ENCODE data around the gene WTIP. TPM values are rescaled to one million over a fixed set of nuclear protein-coding genes. Genes with fewer than 3 reads are reported as not detected.

WTIP gene
- total RNA-seq, 1 experiment from 2014 or later = 82.3 TPM

DNA sequence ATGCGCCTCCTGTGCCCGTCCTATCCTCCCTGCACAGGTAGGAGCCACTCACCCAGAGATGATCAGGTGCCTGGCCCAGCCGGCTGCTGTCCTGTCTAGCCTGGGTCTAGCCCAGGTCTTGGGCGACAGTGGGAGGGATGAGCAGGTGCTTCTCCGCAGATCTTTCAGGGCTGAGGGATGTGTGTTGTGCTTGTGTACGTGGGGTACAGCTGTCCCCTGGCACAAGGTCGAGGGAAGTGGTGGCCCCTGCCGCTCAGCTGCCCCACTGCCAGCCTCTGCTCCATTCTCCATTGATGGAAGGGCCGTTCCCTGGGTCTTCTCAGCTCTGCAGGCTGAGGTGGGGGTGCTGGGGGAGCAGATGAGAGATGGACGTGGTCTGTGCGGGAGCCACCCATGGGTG lies 13.0 kb downstream of the WTIP start:
- Histone ChIP-seq H3K4me3 (no peak overlapping the region), H3K36me3 (peaks cover 46% of the 10 kb centered on the region)

DNA sequence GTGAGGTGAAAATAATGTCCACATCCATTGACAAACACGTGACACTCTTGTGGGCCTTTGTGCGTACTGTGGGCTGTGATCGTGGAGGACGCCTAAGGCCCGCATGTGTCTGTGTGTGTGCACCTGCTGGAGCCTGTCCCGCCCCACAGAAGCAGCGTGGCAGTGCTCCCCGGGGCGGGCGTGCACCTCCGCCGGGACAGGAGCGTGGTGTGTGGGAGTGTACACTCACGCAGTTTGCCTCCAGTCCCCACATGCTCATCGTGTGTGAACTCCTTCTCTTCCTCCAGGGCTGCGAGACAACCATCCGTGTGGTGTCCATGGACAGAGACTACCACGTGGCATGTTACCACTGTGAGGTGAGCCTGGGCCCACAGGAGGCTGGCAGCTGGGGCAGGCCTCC lies 13.9 kb downstream of the WTIP start:
- H3K4me3 ChIP-seq = no peak overlapping the region
- H3K36me3 ChIP-seq = peaks cover 46% of the 10 kb centered on the region
- H3K9me3 ChIP-seq = no peaks in the 10 kb centered on the region
- no peaks in the 10 kb centered on the region for H3K27me3 ChIP-seq
- no peak for DNase-seq

More for the DNA sequence above, 13.0 kb downstream of the WTIP start:
- no peaks in the 10 kb centered on the region for H3K27me3 ChIP-seq
- H3K9me3 ChIP-seq = no peaks in the 10 kb centered on the region
- DNase-seq = no peak

DNA sequence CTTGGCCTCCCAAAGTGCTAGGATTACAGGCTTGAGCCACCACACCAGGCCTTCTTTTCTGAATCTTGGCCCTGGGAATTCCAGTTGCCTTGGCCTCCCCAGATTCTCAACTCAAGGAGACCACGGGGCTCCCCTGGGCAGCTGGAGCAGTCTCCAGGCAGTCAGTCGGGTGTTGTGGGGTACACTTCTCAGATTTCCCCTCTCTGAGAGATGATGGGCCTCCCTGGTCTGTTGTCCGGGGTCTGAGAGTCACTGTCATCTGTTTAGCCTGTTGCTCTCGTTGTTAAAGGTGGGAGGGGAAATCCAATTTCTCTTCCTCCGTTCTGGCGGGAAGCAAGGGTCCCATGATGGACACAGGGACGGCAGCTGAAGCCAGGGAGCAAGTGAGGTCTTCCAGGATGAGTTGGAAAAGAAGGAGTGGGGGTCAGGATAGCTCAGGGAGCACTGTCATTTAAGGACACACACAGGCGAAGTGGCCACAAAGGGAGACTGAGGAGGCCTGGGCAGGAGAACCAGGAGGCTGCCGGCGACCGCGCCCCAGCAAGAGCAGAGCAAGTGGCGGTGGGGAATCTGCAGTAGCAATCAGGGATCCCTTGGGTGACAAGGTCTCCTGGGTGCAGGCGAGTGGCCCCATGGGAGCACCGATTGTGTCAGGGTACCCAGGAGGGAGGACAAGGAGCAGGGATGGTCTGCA lies 15.7 kb downstream of the WTIP start:
- no peaks in the 10 kb centered on the region for H3K9me3 ChIP-seq
- H3K36me3 ChIP-seq = peaks cover 39% of the 10 kb centered on the region
- no peaks in the 10 kb centered on the region for H3K27me3 ChIP-seq
- no peak for DNase-seq
- no peak overlapping the region for H3K4me3 ChIP-seq

DNA sequence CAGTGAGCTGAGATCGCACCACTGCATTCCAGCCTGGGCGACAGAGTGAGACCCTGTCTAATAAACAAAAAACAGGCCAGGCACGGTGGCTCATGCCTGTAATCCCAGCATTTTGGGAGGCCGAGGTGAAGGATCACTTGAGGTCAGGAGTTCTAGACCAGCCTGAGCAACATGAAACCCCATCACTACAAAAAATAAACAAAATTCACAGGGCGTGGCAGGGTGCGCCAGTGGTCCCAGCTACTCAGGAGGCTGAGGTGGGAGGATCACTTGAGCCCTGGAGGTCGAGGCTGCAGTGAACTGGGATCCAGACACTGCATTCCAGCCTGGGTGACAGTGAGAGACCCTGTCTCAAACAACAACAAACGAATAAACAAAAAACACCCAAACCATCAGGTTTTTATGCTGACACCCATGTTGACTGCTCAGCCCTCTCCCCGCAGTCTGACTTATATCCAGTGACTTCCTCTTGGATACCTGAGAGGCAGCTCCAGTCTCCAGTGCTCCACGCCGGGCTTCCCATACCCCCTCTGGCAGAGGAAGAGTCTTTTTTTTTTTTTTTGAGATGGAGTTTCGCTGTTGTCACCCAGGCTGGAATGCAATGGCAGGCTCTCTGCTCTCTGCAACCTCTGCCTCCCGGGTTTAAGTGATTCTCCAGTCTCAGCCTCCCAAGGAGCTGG lies 17.7 kb downstream of the WTIP start:
- Histone ChIP-seq H3K9me3 (no peaks in the 10 kb centered on the region), H3K36me3 (peaks cover 31% of the 10 kb centered on the region), H3K4me3 (no peak overlapping the region), H3K27me3 (no peaks in the 10 kb centered on the region)
- DNase-seq = no peak

DNA sequence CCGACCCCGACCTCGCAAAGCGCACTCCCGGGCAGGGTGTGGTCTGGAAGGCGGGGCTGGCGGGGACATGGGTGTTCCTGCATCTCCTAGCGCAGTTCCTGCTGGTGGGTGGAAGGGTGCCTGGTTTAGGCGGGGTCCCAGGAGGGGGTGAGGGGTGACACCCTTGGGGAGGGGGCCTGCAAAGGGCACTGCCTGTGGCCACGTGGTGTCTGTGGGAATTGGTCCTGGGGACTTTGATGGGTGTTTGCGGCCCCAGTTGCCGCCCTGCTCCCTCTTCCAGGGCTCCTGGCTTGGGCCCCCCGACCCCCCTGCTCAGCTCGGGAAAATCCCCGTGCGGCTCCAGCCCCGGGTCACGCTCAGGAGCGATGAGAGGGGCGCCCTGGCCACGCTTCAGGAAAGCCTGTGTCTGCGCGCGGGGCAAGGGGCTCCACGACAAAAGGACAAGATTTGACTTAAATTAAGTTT lies 19.1 kb downstream of the WTIP start:
- no peak for DNase-seq
- no peaks in the 10 kb centered on the region for H3K27me3 ChIP-seq
- no peaks in the 10 kb centered on the region for H3K9me3 ChIP-seq
- peaks cover 20% of the 10 kb centered on the region for H3K36me3 ChIP-seq
- no peak overlapping the region for H3K4me3 ChIP-seq

DNA sequence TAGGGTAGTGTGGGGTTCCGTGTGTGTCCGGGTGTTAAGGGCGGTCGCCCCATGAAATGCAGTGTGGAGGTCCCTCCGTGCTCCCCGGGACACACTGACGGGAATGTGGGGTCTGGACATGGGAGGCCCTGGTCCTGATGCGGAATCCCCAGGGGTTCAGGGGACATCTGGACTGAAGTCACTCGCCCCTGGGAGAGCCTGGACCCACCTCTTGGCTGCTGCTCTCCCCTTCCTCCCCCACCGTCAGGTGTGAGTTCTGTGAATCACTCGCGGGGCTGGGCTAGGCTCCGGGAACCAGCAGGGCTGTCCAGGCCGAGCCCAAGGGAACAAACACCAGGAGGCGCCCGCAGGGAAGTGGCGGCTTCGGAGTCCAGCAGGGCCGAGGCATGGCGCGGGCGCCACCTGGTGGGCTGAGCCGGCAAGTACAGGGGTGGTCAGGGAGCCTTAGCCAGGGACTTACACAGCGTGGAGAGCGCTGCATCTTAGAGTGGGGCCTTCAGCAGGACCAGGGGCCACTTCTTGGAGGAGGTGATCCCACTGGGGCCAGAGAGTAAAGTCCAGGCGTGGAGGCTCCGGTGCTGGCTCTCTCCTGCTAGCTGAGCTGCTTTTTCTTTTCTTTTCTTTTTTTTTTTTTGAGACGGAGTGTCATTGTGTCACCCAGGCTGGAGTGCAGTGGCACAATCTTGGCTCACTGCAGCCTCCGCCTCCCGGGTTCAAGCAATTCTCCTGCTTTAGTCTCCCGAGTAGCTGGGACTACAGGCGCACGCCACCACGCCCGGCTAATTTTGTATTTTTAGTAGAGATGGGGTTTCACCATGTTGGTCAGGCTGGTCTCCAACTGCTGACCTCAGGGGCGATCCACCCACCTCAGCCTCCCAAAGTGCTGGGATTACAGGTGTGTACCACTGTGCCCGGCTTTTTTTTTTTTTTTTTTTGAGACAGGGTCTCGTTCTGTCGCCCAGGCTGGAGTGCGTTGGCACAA lies 20.1 kb downstream of the WTIP start:
- DNase-seq = peak; percentile 88
- peaks cover 16% of the 10 kb centered on the region for H3K36me3 ChIP-seq
- no peaks in the 10 kb centered on the region for H3K9me3 ChIP-seq
- no peaks in the 10 kb centered on the region for H3K27me3 ChIP-seq
- H3K4me3 ChIP-seq = no peak overlapping the region

DNA sequence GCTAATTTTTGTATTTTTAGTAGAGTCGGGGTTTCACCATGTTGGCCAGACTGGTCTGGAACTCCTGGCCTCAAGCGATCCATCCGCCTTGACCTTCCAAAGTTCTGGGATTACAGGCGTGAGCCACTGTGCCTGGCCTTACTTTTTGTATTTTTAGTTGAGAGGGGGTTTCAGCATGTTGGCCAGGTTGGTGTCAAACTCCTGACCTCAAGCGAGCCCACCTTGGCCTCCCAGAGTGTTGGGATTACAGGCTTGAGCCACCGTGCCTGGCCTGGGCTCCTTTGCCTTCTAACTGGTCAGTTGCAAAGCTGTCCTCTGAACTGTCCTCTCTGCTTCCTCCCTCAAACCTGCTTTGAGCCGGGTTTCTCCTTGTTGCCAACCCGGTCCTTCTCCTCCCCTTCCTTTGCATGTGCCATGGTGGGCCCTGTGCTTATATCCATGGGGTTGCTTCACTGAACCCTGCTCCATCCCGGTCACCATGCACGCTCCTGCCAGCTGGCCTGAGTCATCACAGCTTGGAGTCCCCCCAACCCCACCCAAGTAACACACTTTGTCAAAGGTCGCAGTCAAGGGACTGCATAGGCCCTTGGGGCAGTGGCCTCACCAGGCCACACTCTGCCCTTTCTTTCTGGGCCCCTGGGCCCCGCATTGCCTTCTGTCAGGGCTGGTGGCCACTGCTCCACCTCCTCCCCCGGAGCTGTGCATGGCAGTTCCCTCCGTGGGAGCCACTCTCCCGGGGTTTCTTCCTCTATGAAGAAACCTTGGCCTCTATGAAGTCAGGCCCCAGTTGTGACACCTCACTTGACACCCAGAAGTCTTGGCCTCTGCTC lies 21.2 kb downstream of the WTIP start:
- Histone ChIP-seq H3K9me3 (no peaks in the 10 kb centered on the region), H3K36me3 (peaks cover 6% of the 10 kb centered on the region; the same call in 1 of the 2 replicates), H3K4me3 (no peak overlapping the region), H3K27me3 (no peaks in the 10 kb centered on the region)
- no peak for DNase-seq

DNA sequence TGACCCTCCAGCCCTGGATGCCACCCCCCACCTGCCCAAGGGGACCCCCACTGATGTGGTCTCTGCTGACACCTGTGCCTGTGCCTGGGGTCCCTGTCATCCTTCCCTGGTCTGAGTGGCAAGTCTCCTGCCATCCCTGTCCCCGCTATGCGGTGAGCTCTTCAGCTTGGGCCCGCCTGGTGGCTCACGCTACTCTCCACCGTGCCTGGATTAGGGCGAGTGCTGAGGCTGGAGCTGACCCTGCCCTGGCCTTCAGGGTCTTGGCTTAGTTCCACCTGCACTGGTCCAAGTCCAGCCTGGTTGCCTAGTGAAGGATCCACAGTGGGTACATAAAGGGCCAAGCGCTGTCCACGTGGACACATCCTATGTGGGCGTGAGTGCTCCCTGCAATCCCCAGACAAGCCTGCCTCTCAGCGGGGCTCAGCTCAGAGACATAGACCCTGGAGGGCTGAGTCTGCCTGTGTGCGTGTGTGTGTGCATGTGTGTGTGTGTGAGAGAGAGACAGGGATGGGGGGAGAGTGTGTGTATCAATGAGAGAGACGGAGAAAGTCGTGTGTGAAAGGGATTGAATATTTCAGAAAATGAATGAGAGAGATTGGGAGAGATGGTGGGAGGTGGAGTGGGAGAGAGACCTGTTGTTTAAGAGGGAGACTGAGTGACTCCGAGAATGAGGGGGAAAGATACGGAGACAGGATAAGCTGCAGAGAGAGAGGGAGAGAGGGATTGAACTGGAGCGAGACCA lies 22.1 kb downstream of the WTIP start:
- no peak overlapping the region for H3K4me3 ChIP-seq
- DNase-seq = no peak

DNA sequence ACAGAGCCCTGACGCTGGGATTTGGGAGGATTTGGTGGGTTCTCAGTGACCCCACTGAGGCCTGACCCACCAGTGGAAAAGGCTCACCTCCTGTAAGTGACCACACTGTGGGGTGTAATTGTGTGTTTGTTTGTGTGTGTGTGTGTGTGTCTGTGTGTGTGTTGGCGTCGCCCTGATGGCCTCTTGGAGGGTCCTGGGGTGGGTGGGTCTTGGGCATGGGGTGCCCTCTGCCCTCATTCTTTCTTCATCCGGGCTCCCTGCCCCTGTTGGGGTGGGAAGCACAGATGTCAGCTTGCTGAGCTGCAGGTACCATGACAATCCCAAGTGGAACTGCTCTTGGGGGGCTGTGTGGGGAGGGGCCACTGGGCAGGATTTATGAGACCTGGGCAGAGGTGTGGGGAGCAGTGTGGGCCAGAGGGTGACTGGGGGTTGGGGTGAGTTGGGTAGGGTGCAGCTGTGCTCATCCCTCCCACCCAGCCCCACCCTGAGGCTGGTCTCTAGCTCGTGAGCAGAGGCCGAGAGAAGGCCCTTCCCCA lies 22.8 kb downstream of the WTIP start:
- DNase-seq = no peak
- Histone ChIP-seq H3K36me3 (peaks cover 6% of the 10 kb centered on the region; the same call in 1 of the 2 replicates), H3K4me3 (no peak overlapping the region), H3K9me3 (no peaks in the 10 kb centered on the region), H3K27me3 (no peaks in the 10 kb centered on the region; the same call in 1 of the 2 replicates)

More for the DNA sequence above, 22.1 kb downstream of the WTIP start:
- Histone ChIP-seq H3K27me3 (no peaks in the 10 kb centered on the region), H3K9me3 (no peaks in the 10 kb centered on the region), H3K36me3 (peaks cover 6% of the 10 kb centered on the region; the same call in 1 of the 2 replicates)

DNA sequence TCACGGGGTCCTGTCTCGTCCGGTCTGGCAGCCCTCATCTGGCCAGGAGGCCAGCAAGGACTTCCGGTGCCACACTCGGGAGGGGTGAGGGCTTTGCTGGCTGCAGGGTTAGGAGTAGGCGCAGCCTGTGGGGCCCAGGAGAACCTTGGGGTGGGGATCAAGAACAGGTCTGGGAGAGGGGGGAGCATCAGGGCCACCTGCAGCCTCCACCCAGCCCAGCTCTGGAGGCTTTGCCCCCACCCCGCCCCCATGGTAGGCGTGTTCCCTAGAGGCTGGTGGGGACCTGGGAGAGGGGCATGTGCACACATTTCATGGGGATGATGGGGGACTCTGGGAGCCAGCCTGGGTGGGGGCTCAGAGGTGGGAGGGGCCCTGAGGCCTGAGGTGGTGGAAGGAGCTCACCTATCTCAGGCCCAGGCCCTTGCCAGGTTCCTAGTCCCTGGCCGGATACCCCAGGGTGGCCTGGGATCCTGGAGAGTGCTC lies 23.3 kb downstream of the WTIP start:
- Histone ChIP-seq H3K9me3 (peaks cover 1% of the 10 kb centered on the region), H3K4me3 (no peak overlapping the region), H3K36me3 (peaks cover 6% of the 10 kb centered on the region; the same call in 1 of the 2 replicates), H3K27me3 (no peaks in the 10 kb centered on the region; the same call in 1 of the 2 replicates)
- DNase-seq = no peak

DNA sequence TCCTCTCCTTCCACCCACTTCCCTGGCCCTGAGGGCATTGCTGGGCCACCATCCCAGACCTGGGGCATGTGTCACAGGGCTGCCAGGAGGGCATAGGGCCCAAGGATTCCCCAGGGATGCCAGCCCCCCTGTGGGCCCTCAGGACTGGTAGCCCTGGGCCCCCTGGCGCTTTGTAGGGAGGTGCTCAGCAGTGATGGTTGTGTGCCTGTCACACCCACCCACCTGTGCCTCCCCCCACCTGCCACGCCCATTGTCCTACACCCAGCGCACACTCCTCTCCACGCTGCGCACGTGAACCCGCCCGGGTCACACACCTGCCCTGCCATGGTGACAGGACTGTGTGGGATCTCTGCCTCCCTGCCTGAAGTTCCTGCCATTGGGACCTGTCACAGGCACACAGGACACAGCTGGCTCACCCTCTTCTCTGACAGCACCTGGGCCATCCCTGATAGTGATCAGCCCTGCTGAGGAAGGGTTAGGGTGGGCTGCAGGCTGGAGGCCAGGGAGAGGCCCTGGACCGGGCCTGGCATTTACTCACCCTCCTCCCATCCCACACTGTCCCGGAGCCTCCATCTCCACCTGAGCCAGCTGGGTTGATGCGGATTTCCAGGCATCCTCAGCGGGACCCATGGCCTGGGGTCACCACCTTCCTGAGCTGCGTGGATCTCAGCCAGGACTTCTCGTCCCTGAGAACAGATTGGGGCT lies 23.9 kb downstream of the WTIP start:
- Histone ChIP-seq H3K27me3 (no peaks in the 10 kb centered on the region; the same call in none of the 2 replicates), H3K4me3 (no peak overlapping the region), H3K36me3 (peaks cover 6% of the 10 kb centered on the region; the same call in 1 of the 2 replicates), H3K9me3 (peaks cover 7% of the 10 kb centered on the region)
- DNase-seq = no peak

DNA sequence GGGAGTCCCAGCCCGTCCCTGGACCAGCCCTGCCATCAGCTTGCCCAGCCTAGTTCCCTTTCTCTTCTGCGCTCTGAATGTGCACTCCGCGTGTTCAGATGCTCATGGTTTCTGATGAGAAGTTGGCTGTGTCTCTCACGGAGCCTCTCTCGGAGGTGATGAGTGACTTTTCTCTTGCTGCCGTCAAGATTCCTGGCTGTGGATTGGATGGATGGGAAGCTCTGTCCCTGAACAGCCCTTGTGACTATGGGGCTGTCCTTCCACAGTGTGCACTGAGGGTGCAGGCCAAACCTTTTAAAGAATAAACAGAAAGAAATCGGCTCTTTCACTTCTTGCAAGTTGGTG lies 24.4 kb downstream of the WTIP start:
- no peaks in the 10 kb centered on the region; the same call in none of the 2 replicates for H3K27me3 ChIP-seq
- DNase-seq = no peak
- H3K4me3 ChIP-seq = no peak overlapping the region
- peaks cover 13% of the 10 kb centered on the region for H3K9me3 ChIP-seq
- peaks cover 6% of the 10 kb centered on the region; the same call in 1 of the 2 replicates for H3K36me3 ChIP-seq

DNA sequence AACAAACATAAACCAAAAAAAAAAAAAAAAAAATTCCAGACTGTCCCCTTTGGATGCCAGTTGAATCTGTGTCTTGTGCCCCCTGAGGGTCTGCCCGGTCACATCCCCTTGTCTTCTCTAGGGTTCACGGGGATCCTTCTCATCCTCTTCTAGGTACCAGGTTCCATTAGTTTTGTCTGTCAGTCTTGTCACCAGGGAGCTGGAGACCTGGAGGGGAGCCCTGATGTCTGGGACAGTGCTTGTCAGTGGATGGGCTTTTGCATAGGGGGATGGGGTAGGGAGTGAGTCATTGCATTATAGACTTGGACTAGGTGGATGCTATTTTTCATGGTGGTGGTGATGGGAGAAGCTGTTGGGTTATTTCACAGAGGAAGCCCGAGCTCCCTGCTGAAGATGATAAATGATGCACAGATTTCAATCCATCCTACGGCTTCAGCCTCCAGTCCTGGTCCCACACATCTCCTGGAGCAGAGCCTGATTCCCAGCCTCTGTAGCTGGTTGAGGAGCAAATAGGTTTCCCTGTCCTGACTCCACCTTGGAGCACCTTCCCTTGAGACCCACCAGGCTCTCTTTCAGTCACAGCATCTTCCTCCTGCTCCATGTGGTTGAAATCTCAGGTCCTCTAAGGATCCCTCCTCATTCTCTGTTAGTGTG lies 26.0 kb downstream of the WTIP start:
- H3K27me3 ChIP-seq = no peaks in the 10 kb centered on the region; the same call in none of the 2 replicates
- no peak for DNase-seq
- peaks cover 15% of the 10 kb centered on the region for H3K9me3 ChIP-seq
- peaks cover 3% of the 10 kb centered on the region; the same call in 1 of the 2 replicates for H3K36me3 ChIP-seq
- H3K4me3 ChIP-seq = no peak overlapping the region

DNA sequence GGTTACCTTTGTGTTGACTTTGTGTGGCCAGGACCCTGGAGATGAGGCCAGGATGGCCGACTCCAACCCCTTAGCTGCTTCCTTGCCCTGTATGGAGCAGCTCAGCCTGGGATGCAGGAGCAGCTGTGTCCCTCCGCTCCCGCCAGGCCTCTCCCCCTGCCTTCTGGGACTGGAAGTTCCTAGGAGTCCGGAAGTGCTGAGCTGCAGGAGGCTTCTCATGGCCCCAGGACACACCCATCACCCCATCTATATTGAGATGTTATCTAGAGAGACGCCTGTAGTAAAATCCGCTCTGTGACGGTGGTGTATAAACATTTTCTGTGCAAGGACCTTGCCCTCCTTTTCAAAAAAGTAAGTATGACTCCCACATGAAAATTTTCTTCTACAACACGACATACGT lies 27.0 kb downstream of the WTIP start:
- no peak for DNase-seq
- peaks cover 15% of the 10 kb centered on the region for H3K9me3 ChIP-seq
- no peak overlapping the region for H3K4me3 ChIP-seq

More for the DNA sequence above, 27.0 kb downstream of the WTIP start:
- Histone ChIP-seq H3K36me3 (no peaks in the 10 kb centered on the region), H3K27me3 (no peaks in the 10 kb centered on the region; the same call in none of the 2 replicates)
